ENCODE measurements around the gene ERF.
A peak's percentile ranks its signal among the peaks of the same experiment; 100 is the strongest.
"Not testable (repeated sequence)": the region's sequence is repeated elsewhere in the genome, so short reads cannot be mapped to it uniquely, and the experiment has no call there.

The ERF gene

GRCh38 chr19:42274065-42274682, 19.2 kb upstream of the ERF start:
- no peaks in the 10 kb centered on the region for H3K9me3 Mint-ChIP-seq
- H3K27ac Mint-ChIP-seq, result peak overlapping the region; percentile 80
- no peak overlapping the region for H3K4me3 Mint-ChIP-seq
- H3K27me3 Mint-ChIP-seq (ENCODE audit: low read depth), result no peaks in the 10 kb centered on the region
- peaks cover 25% of the 10 kb centered on the region for H3K36me3 Mint-ChIP-seq (ENCODE audit: low read depth)
- peaks cover 52% of the 10 kb centered on the region for H3K4me1 Mint-ChIP-seq (ENCODE audit: low read depth)

GRCh38 chr19:42273407-42274064, 18.6 kb upstream of the ERF start:
- Mint-ChIP-seq H3K9me3 (no peaks in the 10 kb centered on the region), H3K36me3 (ENCODE audit: low read depth) (peaks cover 25% of the 10 kb centered on the region), H3K4me1 (ENCODE audit: low read depth) (peaks cover 47% of the 10 kb centered on the region)

GRCh38 chr19:42272989-42273406, 18.1 kb upstream of the ERF start:
- Mint-ChIP-seq H3K9me3 (no peaks in the 10 kb centered on the region), H3K4me3 (no peak overlapping the region), H3K27me3 (ENCODE audit: low read depth) (no peaks in the 10 kb centered on the region), H3K4me1 (ENCODE audit: low read depth) (peaks cover 44% of the 10 kb centered on the region), H3K27ac (no peak overlapping the region), H3K36me3 (ENCODE audit: low read depth) (peaks cover 25% of the 10 kb centered on the region)

More at GRCh38 chr19:42273407-42274064, 18.6 kb upstream of the ERF start:
- no peak overlapping the region for H3K4me3 Mint-ChIP-seq
- no peak overlapping the region for H3K27ac Mint-ChIP-seq
- H3K27me3 Mint-ChIP-seq (ENCODE audit: low read depth), result no peaks in the 10 kb centered on the region

- H3K9me3 Mint-ChIP-seq, result no peaks in the 10 kb centered on the region
- H3K27me3 Mint-ChIP-seq (ENCODE audit: low read depth), result no peaks in the 10 kb centered on the region
- no peak overlapping the region for H3K27ac Mint-ChIP-seq
- peaks cover 48% of the 10 kb centered on the region for H3K4me1 Mint-ChIP-seq (ENCODE audit: low read depth)
- H3K36me3 Mint-ChIP-seq (ENCODE audit: low read depth), result peaks cover 25% of the 10 kb centered on the region
- no peak overlapping the region for H3K4me3 Mint-ChIP-seq
Measured at GRCh38 chr19:42272535-42272897, 17.6 kb upstream of the ERF start.

- Mint-ChIP-seq H3K36me3 (ENCODE audit: low read depth) (peaks cover 25% of the 10 kb centered on the region), H3K27me3 (ENCODE audit: low read depth) (no peaks in the 10 kb centered on the region), H3K27ac (no peak overlapping the region), H3K4me3 (no peak overlapping the region), H3K9me3 (no peaks in the 10 kb centered on the region), H3K4me1 (ENCODE audit: low read depth) (peaks cover 48% of the 10 kb centered on the region)
Measured at GRCh38 chr19:42271861-42272534, 17.1 kb upstream of the ERF start.

GRCh38 chr19:42271045-42271419, 16.1 kb upstream of the ERF start:
- Mint-ChIP-seq H3K27ac (peak overlapping the region; percentile 76), H3K9me3 (no peaks in the 10 kb centered on the region), H3K4me1 (ENCODE audit: low read depth) (peaks cover 39% of the 10 kb centered on the region), H3K36me3 (ENCODE audit: low read depth) (peaks cover 21% of the 10 kb centered on the region), H3K4me3 (peak overlapping the region; percentile 65), H3K27me3 (ENCODE audit: low read depth) (no peaks in the 10 kb centered on the region)

- no peaks in the 10 kb centered on the region for H3K9me3 Mint-ChIP-seq
- peaks cover 37% of the 10 kb centered on the region for H3K4me1 Mint-ChIP-seq (ENCODE audit: low read depth)
- H3K36me3 Mint-ChIP-seq (ENCODE audit: low read depth), result peaks cover 17% of the 10 kb centered on the region
- no peaks in the 10 kb centered on the region for H3K27me3 Mint-ChIP-seq (ENCODE audit: low read depth)
- H3K27ac Mint-ChIP-seq, result peak overlapping the region; percentile 99
- H3K4me3 Mint-ChIP-seq, result no peak overlapping the region
Measured at GRCh38 chr19:42270346-42271044, 15.6 kb upstream of the ERF start.

- Mint-ChIP-seq H3K9me3 (no peaks in the 10 kb centered on the region), H3K27ac (peak overlapping the region; percentile 99), H3K36me3 (ENCODE audit: low read depth) (peaks cover 12% of the 10 kb centered on the region), H3K27me3 (ENCODE audit: low read depth) (no peaks in the 10 kb centered on the region), H3K4me1 (ENCODE audit: low read depth) (peaks cover 31% of the 10 kb centered on the region), H3K4me3 (no peak overlapping the region)
Measured at GRCh38 chr19:42269478-42270345, 14.8 kb upstream of the ERF start.

GRCh38 chr19:42268704-42269477, 14.0 kb upstream of the ERF start, which contains the start of gene CIC:
TSS of gene CIC (plus strand) at chr19:42269252. CDS start at chr19:42271784, 2,532 bp downstream.
- Mint-ChIP-seq H3K36me3 (ENCODE audit: low read depth) (peaks cover 6% of the 10 kb centered on the region), H3K9me3 (no peaks in the 10 kb centered on the region), H3K27me3 (ENCODE audit: low read depth) (no peaks in the 10 kb centered on the region), H3K27ac (peak within 1 kb of the TSS; percentile 99), H3K4me1 (ENCODE audit: low read depth) (peaks cover 29% of the 10 kb centered on the region), H3K4me3 (no peak within 1 kb of the TSS)

- no peaks in the 10 kb centered on the region for H3K9me3 Mint-ChIP-seq
- no peak overlapping the region for H3K4me3 Mint-ChIP-seq
- H3K27me3 Mint-ChIP-seq (ENCODE audit: low read depth), result no peaks in the 10 kb centered on the region
- H3K4me1 Mint-ChIP-seq (ENCODE audit: low read depth), result peaks cover 29% of the 10 kb centered on the region
- peaks cover 4% of the 10 kb centered on the region for H3K36me3 Mint-ChIP-seq (ENCODE audit: low read depth)
- no peak overlapping the region for H3K27ac Mint-ChIP-seq
Measured at GRCh38 chr19:42268142-42268703, 13.3 kb upstream of the ERF start.

GRCh38 chr19:42267644-42268141, 12.8 kb upstream of the ERF start:
- no peak overlapping the region for H3K27ac Mint-ChIP-seq
- H3K36me3 Mint-ChIP-seq (ENCODE audit: low read depth), result peaks cover 4% of the 10 kb centered on the region
- H3K4me3 Mint-ChIP-seq, result no peak overlapping the region
- no peaks in the 10 kb centered on the region for H3K9me3 Mint-ChIP-seq
- H3K27me3 Mint-ChIP-seq (ENCODE audit: low read depth), result peaks cover 2% of the 10 kb centered on the region
- peaks cover 29% of the 10 kb centered on the region for H3K4me1 Mint-ChIP-seq (ENCODE audit: low read depth)

- H3K4me1 Mint-ChIP-seq (ENCODE audit: low read depth), result peaks cover 29% of the 10 kb centered on the region
- not testable (repeated sequence) for H3K27me3 Mint-ChIP-seq (ENCODE audit: low read depth); H3K4me3 Mint-ChIP-seq
Measured at GRCh38 chr19:42266928-42267603, 12.1 kb upstream of the ERF start.

More at GRCh38 chr19:42266928-42267603, 12.1 kb upstream of the ERF start:
- H3K27ac Mint-ChIP-seq; H3K36me3 Mint-ChIP-seq (ENCODE audit: low read depth); H3K9me3 Mint-ChIP-seq: not testable (repeated sequence)
